ENCODE data around the gene MT1H. TPM values are rescaled to one million over a fixed set of nuclear protein-coding genes. Genes with fewer than 3 reads are reported as not detected.

The MT1H gene
- total and polyA plus RNA-seq, 2 experiments from 2014 or later: 13.5 TPM; not detected in 1

- WGBS (ENCODE audit: low lambda C conversion rate, missing lambda C conversion rate): 90% methylated on average over 2 of the region's 2 CpGs
- Histone ChIP-seq H3K4me2 (no peak overlapping the region), H2AFZ (no peak overlapping the region), H3K9me3 (ENCODE audit: low read depth) (no peaks in the 10 kb centered on the region), H3K4me1 (ENCODE audit: insufficient read depth) (no peaks in the 10 kb centered on the region), H3K79me2 (no peaks in the 10 kb centered on the region), H3K9me2 (replicated peaks; ENCODE audit: insufficient read depth) (no peaks in the 10 kb centered on the region), H3K27ac (no peak overlapping the region), H3K27me3 (no peaks in the 10 kb centered on the region), H3K36me3 (replicated peaks; ENCODE audit: insufficient read depth, low read depth) (no peaks in the 10 kb centered on the region), H4K20me1 (ENCODE audit: insufficient read depth, poor library complexity, severe bottlenecking) (no peaks in the 10 kb centered on the region), H3K4me3 (no peak overlapping the region)
- DNase-seq (ENCODE audit: low spot score): no peak
- TF ChIP-seq EZH2phosphoT487 (IDR thresholded peaks at IDR 0.05; ENCODE audit: low read depth, severe bottlenecking, unreplicated experiment): no peak
- no peak for TF ChIP-seq CTCF (IDR thresholded peaks at IDR 0.05; ENCODE audit: poor library complexity)
- TF ChIP-seq EZH2 (IDR thresholded peaks at IDR 0.05; ENCODE audit: borderline replicate concordance): no peak
Observed at GRCh38 chr16:56711862-56712261, 42.2 kb downstream of the MT1H start.

- no peaks in the 10 kb centered on the region for H4K20me1 ChIP-seq (ENCODE audit: insufficient read depth, poor library complexity, severe bottlenecking)
- H3K4me2 ChIP-seq: no peak overlapping the region
- no peak for DNase-seq (ENCODE audit: low spot score)
- no peaks in the 10 kb centered on the region for H3K27me3 ChIP-seq
- H3K36me3 ChIP-seq (replicated peaks; ENCODE audit: insufficient read depth, low read depth): no peaks in the 10 kb centered on the region
- H3K9me3 ChIP-seq (ENCODE audit: low read depth): no peaks in the 10 kb centered on the region
- H3K9me2 ChIP-seq (replicated peaks; ENCODE audit: insufficient read depth): no peaks in the 10 kb centered on the region
- no peaks in the 10 kb centered on the region for H3K4me1 ChIP-seq (ENCODE audit: insufficient read depth)
- no peak overlapping the region for H2AFZ ChIP-seq
- H3K4me3 ChIP-seq: no peak overlapping the region
- WGBS (ENCODE audit: low lambda C conversion rate, missing lambda C conversion rate): 91% methylated on average over 2 of the region's 2 CpGs
- TF ChIP-seq EZH2phosphoT487 (IDR thresholded peaks at IDR 0.05; ENCODE audit: low read depth, severe bottlenecking, unreplicated experiment) (no peak), EZH2 (IDR thresholded peaks at IDR 0.05; ENCODE audit: borderline replicate concordance) (no peak), CTCF (IDR thresholded peaks at IDR 0.05; ENCODE audit: poor library complexity) (no peak)
- no peaks in the 10 kb centered on the region for H3K79me2 ChIP-seq
- H3K27ac ChIP-seq: no peak overlapping the region
Observed at GRCh38 chr16:56713794-56714193, 44.2 kb downstream of the MT1H start.

GRCh38 chr16:56715126-56715525 is 45.5 kb downstream of the MT1H start:
- H3K4me2 ChIP-seq: no peak overlapping the region
- WGBS (ENCODE audit: low lambda C conversion rate, missing lambda C conversion rate): 57% methylated on average over 4 of the region's 4 CpGs
- no peak for DNase-seq (ENCODE audit: low spot score)

More at GRCh38 chr16:56715126-56715525, 45.5 kb downstream of the MT1H start:
- Histone ChIP-seq H3K4me3 (no peak overlapping the region), H3K4me1 (ENCODE audit: insufficient read depth) (no peaks in the 10 kb centered on the region), H3K27ac (no peak overlapping the region), H3K9me2 (replicated peaks; ENCODE audit: insufficient read depth) (no peaks in the 10 kb centered on the region), H4K20me1 (ENCODE audit: insufficient read depth, poor library complexity, severe bottlenecking) (no peaks in the 10 kb centered on the region), H3K79me2 (no peaks in the 10 kb centered on the region), H3K9me3 (ENCODE audit: low read depth) (no peaks in the 10 kb centered on the region), H2AFZ (no peak overlapping the region), H3K27me3 (no peaks in the 10 kb centered on the region), H3K36me3 (replicated peaks; ENCODE audit: insufficient read depth, low read depth) (no peaks in the 10 kb centered on the region)
- TF ChIP-seq CTCF (IDR thresholded peaks at IDR 0.05; ENCODE audit: poor library complexity) (no peak), EZH2phosphoT487 (IDR thresholded peaks at IDR 0.05; ENCODE audit: low read depth, severe bottlenecking, unreplicated experiment) (no peak), EZH2 (IDR thresholded peaks at IDR 0.05; ENCODE audit: borderline replicate concordance) (no peak)
